ENCODE measurements around the gene CDKN2A.

CDKN2A gene

DNA sequence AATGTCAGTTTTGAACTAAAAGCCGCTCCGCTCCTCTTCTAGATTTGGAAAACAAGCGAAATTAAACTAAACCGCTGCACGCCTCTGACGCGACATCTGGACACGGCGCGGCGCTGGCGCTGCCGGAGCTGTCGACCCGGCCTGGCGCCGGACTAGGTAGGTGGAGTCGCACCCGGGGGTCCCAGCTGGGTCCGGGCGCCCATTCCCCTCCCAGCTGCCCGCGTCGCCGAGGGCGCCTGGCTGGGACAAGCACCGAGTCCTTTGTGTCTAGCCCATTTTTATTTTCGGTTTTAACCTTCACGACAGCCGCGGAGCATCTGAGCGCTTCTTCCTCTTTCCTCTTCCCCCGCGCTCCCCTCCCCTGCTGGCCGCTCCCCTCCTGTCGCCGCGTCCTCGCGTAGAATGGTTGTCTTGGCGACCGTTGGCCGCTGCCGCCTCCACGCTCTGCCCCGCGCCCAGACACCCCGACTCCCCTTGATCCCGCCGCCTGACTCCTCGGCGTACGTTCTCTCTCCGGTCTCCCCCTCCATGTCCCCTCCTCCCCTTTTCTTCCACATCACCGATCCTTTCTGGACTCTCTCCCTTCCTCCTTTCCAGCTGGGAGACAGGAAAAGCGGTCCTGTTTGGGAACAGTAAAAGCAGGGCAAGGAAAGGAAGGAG lies 944 bp upstream of the CDKN2A start:
- DNase-seq (ENCODE audit: low read depth, low spot score): no peak
- POLR2A ChIA-PET: interaction anchor here (1.8 kb wide), 1 partner anchor 14 kb away, joined by 7 read pairs; the partner anchor contains the start of gene CDKN2B
- H3K4me3 ChIP-seq (ENCODE audit: low read depth, low read length): peak overlapping the region; percentile 87
- CTCF ChIA-PET: interaction anchor here (0.7 to 10.5 kb wide), 8 partner anchors 8 to 182 kb away, joined by 3 to 129 read pairs (median 3); partner anchors contain the start of gene CDKN2B
- TF ChIP-seq, protein P1, sequence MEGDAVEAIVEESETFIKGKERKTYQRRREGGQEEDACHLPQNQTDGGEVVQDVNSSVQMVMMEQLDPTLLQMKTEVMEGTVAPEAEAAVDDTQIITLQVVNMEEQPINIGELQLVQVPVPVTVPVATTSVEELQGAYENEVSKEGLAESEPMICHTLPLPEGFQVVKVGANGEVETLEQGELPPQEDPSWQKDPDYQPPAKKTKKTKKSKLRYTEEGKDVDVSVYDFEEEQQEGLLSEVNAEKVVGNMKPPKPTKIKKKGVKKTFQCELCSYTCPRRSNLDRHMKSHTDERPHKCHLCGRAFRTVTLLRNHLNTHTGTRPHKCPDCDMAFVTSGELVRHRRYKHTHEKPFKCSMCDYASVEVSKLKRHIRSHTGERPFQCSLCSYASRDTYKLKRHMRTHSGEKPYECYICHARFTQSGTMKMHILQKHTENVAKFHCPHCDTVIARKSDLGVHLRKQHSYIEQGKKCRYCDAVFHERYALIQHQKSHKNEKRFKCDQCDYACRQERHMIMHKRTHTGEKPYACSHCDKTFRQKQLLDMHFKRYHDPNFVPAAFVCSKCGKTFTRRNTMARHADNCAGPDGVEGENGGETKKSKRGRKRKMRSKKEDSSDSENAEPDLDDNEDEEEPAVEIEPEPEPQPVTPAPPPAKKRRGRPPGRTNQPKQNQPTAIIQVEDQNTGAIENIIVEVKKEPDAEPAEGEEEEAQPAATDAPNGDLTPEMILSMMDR (IDR thresholded peaks at IDR 0.05; ENCODE audit: insufficient read depth, low read length, missing control alignments): no peak

GRCh38 chr9:21994556-21995005 lies 389 bp upstream of the CDKN2A start, which contains the start of gene CDKN2B-AS1:
TSS of gene CDKN2B-AS1 (plus strand) at chr9:21994791.
- CTCF ChIA-PET: interaction anchor here (0.7 to 10.5 kb wide), 8 partner anchors 8 to 245 kb away, joined by 3 to 129 read pairs (median 4); partner anchors contain the start of gene CDKN2B
- H3K4me3 ChIP-seq (ENCODE audit: low read depth, low read length): peak within 1 kb of the TSS; percentile 87
- POLR2A ChIA-PET: interaction anchor here (1.8 kb wide), 1 partner anchor 14 kb away, joined by 7 read pairs; the partner anchor contains the start of gene CDKN2B
- TF ChIP-seq, protein P1 (IDR thresholded peaks at IDR 0.05; ENCODE audit: insufficient read depth, low read length, missing control alignments): peak; percentile 41
- no peak for DNase-seq (ENCODE audit: low read depth, low spot score)

DNA sequence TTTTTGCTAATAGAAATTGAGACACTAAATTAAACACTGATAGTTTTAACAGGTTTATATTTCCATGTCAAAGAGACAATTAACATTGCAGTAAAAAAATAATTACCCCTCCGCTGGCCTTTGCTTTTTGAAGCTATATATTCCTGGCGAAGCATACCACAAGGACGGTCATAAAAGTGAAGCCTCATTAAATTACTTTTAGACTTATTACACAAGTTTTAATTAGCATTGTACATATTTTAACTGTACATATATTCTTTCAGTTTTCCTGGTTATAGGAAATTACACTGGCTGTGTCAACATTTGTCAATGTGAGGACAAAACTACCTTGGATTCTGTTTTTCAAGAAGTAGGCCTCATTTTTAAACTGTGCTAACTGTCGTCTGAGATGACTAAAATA lies 1.2 kb downstream of the CDKN2A start:
- ChIA-PET POLR2A (no interaction called here), CTCF (interaction anchor here (0.6 to 10.5 kb wide), 10 partner anchors 9 to 250 kb away, joined by 3 to 129 read pairs (median 3); partner anchors contain the start of gene CDKN2B)
- H3K4me3 ChIP-seq (ENCODE audit: low read depth, low read length): peak overlapping the region; percentile 87
- DNase-seq (ENCODE audit: low read depth, low spot score): no peak
- TF ChIP-seq, protein P1 (IDR thresholded peaks at IDR 0.05; ENCODE audit: insufficient read depth, low read length, missing control alignments): no peak

DNA sequence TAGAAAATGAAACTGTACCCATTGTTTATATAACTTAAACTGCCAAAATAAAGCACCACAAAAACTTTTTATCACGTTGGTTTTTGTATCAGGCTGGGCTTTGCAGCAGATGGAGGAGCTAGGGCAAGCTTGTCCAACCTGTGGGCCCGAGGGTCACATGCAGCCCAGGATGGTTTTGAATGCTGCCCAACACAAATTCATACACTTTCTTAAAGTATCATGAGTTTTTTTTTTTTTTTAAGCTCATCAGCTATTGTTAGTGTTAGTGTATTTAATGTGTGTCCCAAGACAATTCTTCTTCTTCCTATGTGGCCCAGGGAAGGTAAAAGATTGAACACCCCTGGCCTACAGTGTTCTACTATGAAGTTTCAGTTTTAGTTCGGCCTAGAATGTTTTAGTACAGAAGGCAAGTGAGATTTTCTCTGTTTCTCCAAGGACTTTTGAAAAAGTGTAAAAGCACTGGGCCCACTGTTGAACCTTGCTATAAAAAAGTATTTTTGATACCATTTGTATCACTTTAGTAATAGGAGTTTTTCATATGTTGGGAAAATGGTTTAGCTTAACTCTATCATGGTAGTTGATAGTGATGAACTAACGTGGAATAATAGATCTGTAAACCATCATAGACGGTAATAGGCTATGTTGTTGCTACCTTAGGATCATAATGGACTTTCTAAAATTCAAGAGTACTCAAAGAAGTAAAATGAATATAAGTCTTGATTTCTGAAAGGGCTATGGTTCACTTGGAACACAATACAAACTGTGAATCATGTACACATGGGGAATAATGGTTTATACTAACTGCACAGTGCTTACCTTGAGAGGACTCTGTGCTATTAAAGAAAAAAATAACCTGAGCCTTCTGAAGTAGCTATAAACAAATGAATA lies 2.9 kb downstream of the CDKN2A start:
- POLR2A ChIA-PET: interaction anchor here (0.7 kb wide), 1 partner anchor 10 kb away, joined by 3 read pairs; no protein-coding TSS in a partner anchor
- DNase-seq (ENCODE audit: low read depth, low spot score): no peak
- H3K4me3 ChIP-seq (ENCODE audit: low read depth, low read length): no peak overlapping the region
- CTCF ChIA-PET: interaction anchor here (0.7 to 10.5 kb wide), 8 partner anchors 17 to 253 kb away, joined by 3 to 129 read pairs (median 7); partner anchors contain the start of gene CDKN2B
- TF ChIP-seq, protein P1 (IDR thresholded peaks at IDR 0.05; ENCODE audit: insufficient read depth, low read length, missing control alignments): no peak

- CTCF ChIA-PET: interaction anchor here (0.7 to 10.5 kb wide), 7 partner anchors 8 to 240 kb away, joined by 3 to 129 read pairs (median 4); partner anchors contain the start of gene CDKN2B
- no peak overlapping the region; the same call in 1 of the 2 replicates for H3K4me3 ChIP-seq (ENCODE audit: low read depth, low read length)
- TF ChIP-seq, protein P1 (IDR thresholded peaks at IDR 0.05; ENCODE audit: insufficient read depth, low read length, missing control alignments): no peak
Measured at GRCh38 chr9:21989440-21990189, 4.6 kb downstream of the CDKN2A start.

More at GRCh38 chr9:21989440-21990189, 4.6 kb downstream of the CDKN2A start:
- no peak for DNase-seq (ENCODE audit: low read depth, low spot score)
- POLR2A ChIA-PET: interaction anchor here (1.6 kb wide), 1 partner anchor 19 kb away, joined by 5 read pairs; the partner anchor contains the start of gene CDKN2B
